ENCODE measurements around the gene TBC1D8. TPM values are rescaled to one million over a fixed set of nuclear protein-coding genes. Genes with fewer than 3 reads are reported as not detected.

TBC1D8 gene
- total and polyA plus RNA-seq, 4 donors: 10.4 to 38.6 (median 13.4) TPM

DNA sequence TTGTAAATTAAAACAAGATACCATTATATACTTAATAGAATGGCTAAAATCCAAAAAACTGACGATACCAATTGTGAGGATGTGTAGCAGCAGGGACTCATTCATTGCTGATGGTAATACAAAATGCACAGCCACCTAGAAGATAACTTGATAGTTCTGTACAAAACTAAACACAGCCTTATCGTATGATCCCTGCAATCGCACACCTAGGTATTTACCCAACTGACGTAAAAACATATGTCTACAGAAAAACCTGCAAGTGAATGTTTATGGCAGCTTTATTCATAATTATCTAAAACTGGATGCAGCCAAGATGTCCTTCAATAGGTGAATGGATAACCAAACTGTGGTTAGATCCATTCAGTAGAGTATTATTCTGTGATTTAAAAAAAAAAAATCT lies 45.5 kb downstream of the TBC1D8 start:
- H3K27me3 ChIP-seq (ENCODE audit: control insufficient read depth in 4 of 4, insufficient read depth in 4 of 4, low read length in 3 of 4): no peaks in the 10 kb centered on the region
- no peak overlapping the region for H3K9ac ChIP-seq (ENCODE audit: low read depth in 1 of 2, low read length in 2 of 2)
- H3K4me3 ChIP-seq (ENCODE audit: low read depth in 1 of 3, low read length in 3 of 3): no peak overlapping the region
- H3K9me3 ChIP-seq (ENCODE audit: control insufficient read depth in 4 of 4, low read length in 3 of 4): peaks cover 0 to 4% (median 0%) of the 10 kb centered on the region in 4 donors
- peaks cover 10 to 47% (median 32%) of the 10 kb centered on the region in 4 donors for H3K4me1 ChIP-seq (ENCODE audit: control insufficient read depth in 4 of 4, insufficient read depth in 4 of 4, low read length in 3 of 4)
- H3K36me3 ChIP-seq (ENCODE audit: control insufficient read depth in 4 of 4, insufficient read depth in 3 of 4, low read depth in 1 of 4, low read length in 3 of 4): no peaks in the 10 kb centered on the region
- WGBS: 68% methylated on average over 4 of the region's 4 CpGs
- H3K27ac ChIP-seq (ENCODE audit: low read depth in 1 of 2, low read length in 2 of 2): peak overlapping the region in 1 of 2 donors; percentile 73
- DNase-seq (ENCODE audit: low spot score): no peak
- no peak for TF ChIP-seq TAF1 (conservative IDR thresholded peaks at IDR 0.05)
- no peak for TF ChIP-seq FOXA2 (IDR thresholded peaks at IDR 0.05)
- no peak for TF ChIP-seq JUND (IDR thresholded peaks at IDR 0.05)
- no peak for TF ChIP-seq GABPA (IDR thresholded peaks at IDR 0.05 in 1 of 2, conservative IDR thresholded peaks at IDR 0.05 in 1 of 2)
- no peak for TF ChIP-seq EGR1 (IDR thresholded peaks at IDR 0.05; ENCODE audit: low read depth in 2 of 2)
- TF ChIP-seq, protein P1, sequence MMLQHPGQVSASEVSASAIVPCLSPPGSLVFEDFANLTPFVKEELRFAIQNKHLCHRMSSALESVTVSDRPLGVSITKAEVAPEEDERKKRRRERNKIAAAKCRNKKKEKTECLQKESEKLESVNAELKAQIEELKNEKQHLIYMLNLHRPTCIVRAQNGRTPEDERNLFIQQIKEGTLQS (IDR thresholded peaks at IDR 0.05): no peak
- no peak for TF ChIP-seq RXRA (IDR thresholded peaks at IDR 0.05)
- TF ChIP-seq, protein P2, sequence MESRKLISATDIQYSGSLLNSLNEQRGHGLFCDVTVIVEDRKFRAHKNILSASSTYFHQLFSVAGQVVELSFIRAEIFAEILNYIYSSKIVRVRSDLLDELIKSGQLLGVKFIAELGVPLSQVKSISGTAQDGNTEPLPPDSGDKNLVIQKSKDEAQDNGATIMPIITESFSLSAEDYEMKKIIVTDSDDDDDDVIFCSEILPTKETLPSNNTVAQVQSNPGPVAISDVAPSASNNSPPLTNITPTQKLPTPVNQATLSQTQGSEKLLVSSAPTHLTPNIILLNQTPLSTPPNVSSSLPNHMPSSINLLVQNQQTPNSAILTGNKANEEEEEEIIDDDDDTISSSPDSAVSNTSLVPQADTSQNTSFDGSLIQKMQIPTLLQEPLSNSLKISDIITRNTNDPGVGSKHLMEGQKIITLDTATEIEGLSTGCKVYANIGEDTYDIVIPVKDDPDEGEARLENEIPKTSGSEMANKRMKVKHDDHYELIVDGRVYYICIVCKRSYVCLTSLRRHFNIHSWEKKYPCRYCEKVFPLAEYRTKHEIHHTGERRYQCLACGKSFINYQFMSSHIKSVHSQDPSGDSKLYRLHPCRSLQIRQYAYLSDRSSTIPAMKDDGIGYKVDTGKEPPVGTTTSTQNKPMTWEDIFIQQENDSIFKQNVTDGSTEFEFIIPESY (IDR thresholded peaks at IDR 0.05): no peak
- TF ChIP-seq YY1 (IDR thresholded peaks at IDR 0.05): no peak
- TF ChIP-seq, protein P3, sequence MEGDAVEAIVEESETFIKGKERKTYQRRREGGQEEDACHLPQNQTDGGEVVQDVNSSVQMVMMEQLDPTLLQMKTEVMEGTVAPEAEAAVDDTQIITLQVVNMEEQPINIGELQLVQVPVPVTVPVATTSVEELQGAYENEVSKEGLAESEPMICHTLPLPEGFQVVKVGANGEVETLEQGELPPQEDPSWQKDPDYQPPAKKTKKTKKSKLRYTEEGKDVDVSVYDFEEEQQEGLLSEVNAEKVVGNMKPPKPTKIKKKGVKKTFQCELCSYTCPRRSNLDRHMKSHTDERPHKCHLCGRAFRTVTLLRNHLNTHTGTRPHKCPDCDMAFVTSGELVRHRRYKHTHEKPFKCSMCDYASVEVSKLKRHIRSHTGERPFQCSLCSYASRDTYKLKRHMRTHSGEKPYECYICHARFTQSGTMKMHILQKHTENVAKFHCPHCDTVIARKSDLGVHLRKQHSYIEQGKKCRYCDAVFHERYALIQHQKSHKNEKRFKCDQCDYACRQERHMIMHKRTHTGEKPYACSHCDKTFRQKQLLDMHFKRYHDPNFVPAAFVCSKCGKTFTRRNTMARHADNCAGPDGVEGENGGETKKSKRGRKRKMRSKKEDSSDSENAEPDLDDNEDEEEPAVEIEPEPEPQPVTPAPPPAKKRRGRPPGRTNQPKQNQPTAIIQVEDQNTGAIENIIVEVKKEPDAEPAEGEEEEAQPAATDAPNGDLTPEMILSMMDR (IDR thresholded peaks at IDR 0.05; ENCODE audit: low read depth, low read length, missing input control): no peak
- TF ChIP-seq, protein P4, sequence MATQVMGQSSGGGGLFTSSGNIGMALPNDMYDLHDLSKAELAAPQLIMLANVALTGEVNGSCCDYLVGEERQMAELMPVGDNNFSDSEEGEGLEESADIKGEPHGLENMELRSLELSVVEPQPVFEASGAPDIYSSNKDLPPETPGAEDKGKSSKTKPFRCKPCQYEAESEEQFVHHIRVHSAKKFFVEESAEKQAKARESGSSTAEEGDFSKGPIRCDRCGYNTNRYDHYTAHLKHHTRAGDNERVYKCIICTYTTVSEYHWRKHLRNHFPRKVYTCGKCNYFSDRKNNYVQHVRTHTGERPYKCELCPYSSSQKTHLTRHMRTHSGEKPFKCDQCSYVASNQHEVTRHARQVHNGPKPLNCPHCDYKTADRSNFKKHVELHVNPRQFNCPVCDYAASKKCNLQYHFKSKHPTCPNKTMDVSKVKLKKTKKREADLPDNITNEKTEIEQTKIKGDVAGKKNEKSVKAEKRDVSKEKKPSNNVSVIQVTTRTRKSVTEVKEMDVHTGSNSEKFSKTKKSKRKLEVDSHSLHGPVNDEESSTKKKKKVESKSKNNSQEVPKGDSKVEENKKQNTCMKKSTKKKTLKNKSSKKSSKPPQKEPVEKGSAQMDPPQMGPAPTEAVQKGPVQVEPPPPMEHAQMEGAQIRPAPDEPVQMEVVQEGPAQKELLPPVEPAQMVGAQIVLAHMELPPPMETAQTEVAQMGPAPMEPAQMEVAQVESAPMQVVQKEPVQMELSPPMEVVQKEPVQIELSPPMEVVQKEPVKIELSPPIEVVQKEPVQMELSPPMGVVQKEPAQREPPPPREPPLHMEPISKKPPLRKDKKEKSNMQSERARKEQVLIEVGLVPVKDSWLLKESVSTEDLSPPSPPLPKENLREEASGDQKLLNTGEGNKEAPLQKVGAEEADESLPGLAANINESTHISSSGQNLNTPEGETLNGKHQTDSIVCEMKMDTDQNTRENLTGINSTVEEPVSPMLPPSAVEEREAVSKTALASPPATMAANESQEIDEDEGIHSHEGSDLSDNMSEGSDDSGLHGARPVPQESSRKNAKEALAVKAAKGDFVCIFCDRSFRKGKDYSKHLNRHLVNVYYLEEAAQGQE (IDR thresholded peaks at IDR 0.05): no peak
- no peak for TF ChIP-seq FOXA1 (IDR thresholded peaks at IDR 0.05)
- TF ChIP-seq NR2F2 (IDR thresholded peaks at IDR 0.05): no peak
- no peak for TF ChIP-seq RAD21 (IDR thresholded peaks at IDR 0.05)

DNA sequence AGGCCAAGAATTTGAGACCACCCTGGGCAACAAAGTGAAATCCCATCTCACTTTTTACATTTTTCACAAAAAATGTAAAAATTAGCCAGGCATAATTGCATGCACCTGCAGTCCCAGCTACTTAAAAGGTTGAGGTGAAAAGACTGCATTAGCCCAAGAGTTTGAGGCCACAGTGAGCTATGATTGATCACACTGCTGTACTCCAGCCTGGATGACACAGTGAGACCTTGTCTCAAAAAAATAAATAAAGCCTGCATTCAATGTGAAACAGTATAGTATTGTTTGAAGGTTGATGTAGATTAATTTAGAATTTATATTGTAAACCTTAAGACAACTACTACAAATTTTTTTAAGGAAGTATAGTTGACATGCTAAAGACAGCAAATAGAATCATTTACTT lies 53.5 kb downstream of the TBC1D8 start:
- H3K9me3 ChIP-seq (ENCODE audit: control insufficient read depth in 4 of 4, low read length in 3 of 4): no peaks in the 10 kb centered on the region
- no peak for DNase-seq (ENCODE audit: low spot score)
- H3K27ac ChIP-seq (ENCODE audit: low read depth in 1 of 2, low read length in 2 of 2): no peak overlapping the region
- H3K4me1 ChIP-seq (ENCODE audit: control insufficient read depth in 4 of 4, insufficient read depth in 4 of 4, low read length in 3 of 4): peaks cover 0 to 4% (median 3%) of the 10 kb centered on the region in 4 donors
- H3K4me3 ChIP-seq (ENCODE audit: low read depth in 1 of 3, low read length in 3 of 3): no peak overlapping the region
- TF ChIP-seq GABPA (IDR thresholded peaks at IDR 0.05 in 1 of 2, conservative IDR thresholded peaks at IDR 0.05 in 1 of 2) (no peak), SP1 (IDR thresholded peaks at IDR 0.05) (no peak), EGR1 (IDR thresholded peaks at IDR 0.05; ENCODE audit: low read depth in 2 of 2) (no peak), RAD21 (IDR thresholded peaks at IDR 0.05) (no peak), HNF4A (conservative IDR thresholded peaks at IDR 0.05) (no peak), FOXA1 (IDR thresholded peaks at IDR 0.05) (no peak), RXRA (IDR thresholded peaks at IDR 0.05) (no peak)
- TF ChIP-seq, protein P1 (IDR thresholded peaks at IDR 0.05): no peak
- TF ChIP-seq, protein P4 (IDR thresholded peaks at IDR 0.05): no peak
- TF ChIP-seq, protein P2 (IDR thresholded peaks at IDR 0.05): no peak
- TF ChIP-seq, protein P5, sequence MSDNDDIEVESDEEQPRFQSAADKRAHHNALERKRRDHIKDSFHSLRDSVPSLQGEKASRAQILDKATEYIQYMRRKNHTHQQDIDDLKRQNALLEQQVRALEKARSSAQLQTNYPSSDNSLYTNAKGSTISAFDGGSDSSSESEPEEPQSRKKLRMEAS (IDR thresholded peaks at IDR 0.05): no peak
- no peak overlapping the region for H3K9ac ChIP-seq (ENCODE audit: low read depth in 1 of 2, low read length in 2 of 2)
- no peaks in the 10 kb centered on the region for H3K36me3 ChIP-seq (ENCODE audit: control insufficient read depth in 4 of 4, insufficient read depth in 3 of 4, low read depth in 1 of 4, low read length in 3 of 4)
- H3K27me3 ChIP-seq (ENCODE audit: control insufficient read depth in 4 of 4, insufficient read depth in 4 of 4, low read length in 3 of 4): no peaks in the 10 kb centered on the region
